IPS DF 4.7 (cell line): ENCODE measurements around the gene CDC6.

Source experiments
- DNase-seq: peaks from one replicate; pipeline ENCODE4 v3.0.0-alpha.2; 2013; ENCODE audit warnings: low spot score; ENCODE audit errors: extremely low read depth

Gene CDC6

GRCh38 chr17:40322358-40323315, 35.0 kb downstream of the CDC6 start:
- no peak for DNase-seq

GRCh38 chr17:40323391-40324381, 36.0 kb downstream of the CDC6 start:
- no peak for DNase-seq

DNA sequence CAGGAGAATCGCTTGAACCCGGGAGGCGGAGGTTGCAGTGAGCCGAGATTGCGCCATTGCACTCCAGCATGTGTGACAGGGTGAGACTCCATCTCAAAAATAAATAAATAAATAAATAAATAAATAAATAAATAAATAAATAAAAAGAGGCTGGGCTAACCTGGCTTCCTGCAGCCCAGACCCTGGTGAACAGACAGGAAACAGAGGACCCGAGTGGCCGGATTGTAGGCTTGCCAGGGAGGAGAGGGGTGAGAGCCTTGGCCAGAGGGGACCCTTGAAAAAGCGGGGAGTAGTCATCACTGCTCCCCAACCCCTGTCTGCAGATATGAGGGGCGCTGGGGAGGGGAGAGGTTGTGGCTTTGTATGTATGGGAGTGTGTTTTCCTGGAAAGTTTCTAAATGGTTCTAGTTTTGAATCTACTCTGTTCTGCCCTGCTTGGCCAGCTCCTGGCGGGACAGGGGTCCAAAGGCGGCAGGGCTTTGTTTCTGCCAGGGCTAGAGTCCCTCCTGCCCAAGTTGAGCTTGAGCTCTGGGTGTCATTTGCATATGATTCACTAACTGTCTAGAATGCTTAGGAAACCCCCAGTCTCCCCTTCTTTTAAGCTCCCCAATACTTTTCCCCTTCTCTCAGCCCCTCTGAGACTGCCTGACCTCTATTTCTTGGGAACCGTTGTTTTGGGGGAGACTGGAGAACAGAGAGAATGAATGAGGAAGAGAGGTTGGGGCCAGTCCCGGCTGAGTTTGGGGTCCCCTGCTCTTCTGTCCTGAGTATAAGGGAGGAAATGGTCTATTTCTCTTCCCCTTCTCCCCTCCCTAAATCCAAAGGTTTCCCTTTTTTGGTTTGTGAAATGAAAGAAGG, 37.7 kb downstream of the CDC6 start:
- no peak for DNase-seq

GRCh38 chr17:40326014-40326831, 38.5 kb downstream of the CDC6 start:
- DNase-seq, result no peak

DNA sequence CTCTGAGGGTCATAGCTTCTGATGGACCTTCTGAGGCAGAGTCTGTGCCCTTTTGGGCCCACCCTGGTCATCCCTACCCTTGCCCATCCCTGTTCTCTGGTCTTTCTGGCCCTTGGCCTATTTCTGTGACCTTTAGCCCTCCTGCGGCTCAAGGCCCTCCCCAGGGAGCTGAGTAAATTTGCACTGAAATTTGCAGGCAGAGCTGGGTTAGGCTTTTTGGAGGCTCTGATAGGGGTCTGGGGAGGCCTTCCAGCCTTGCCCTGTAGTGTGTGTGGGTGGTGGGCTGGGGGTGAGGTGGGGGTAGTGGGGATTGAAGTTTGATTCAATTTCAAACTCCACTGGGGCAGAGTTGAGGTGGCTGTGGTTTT, 39.1 kb downstream of the CDC6 start:
- no peak for DNase-seq

GRCh38 chr17:40327244-40327729, 39.6 kb downstream of the CDC6 start:
- no peak for DNase-seq

DNA sequence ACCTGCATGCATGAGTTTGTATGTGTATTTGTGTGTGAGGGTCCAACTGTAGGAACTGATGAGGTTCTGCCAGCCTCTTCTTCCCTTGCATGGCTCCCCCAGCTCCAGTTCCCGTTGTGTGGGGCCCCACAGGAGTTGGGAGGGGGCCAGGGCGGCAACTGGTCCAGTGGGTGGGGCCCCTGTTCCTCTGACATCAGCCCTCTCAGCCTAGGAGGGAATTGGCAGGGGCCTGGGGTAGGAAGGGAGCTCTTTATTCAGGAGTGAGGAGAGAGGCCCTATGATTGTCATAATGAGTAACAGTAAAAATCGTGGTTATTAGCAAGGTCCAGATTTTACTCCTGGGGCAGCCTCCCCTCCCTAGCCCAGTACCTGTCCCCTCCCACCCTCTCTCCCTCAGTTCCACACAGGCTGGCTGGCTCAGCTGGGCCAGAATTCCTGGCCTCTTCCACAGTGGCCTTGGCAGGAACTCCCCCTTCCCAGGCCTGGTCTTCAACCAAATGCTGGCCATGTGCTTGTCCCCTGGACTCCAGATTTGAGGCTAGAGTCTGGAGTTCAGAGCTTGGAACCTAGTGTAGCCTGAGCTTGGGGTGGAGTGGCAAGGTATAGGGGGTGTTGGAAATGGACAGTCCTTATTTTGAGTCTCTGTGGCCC, 40.2 kb downstream of the CDC6 start:
- DNase-seq, result no peak

- no peak for DNase-seq
Measured at GRCh38 chr17:40328386-40328766, 40.7 kb downstream of the CDC6 start.

- DNase-seq, result no peak
Measured at GRCh38 chr17:40329839-40330794, 42.4 kb downstream of the CDC6 start.

DNA sequence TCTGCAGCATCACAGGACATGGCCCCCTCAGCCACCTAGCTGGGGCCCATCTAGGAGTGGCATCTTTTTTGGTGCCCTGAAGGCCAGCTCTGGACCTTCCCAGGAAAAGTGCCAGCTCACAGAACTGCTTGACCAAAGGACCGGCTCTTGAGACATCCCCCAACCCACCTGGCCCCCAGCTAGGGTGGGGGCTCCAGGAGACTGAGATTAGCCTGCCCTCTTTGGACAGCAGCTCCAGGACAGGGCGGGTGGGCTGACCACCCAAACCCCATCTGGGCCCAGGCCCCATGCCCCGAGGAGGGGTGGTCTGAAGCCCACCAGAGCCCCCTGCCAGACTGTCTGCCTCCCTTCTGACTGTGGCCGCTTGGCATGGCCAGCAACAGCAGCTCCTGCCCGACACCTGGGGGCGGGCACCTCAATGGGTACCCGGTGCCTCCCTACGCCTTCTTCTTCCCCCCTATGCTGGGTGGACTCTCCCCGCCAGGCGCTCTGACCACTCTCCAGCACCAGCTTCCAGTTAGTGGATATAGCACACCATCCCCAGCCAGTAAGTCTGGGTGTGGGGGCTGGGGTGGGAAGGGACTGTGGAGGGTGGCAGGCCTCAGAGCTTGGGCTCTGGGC, 43.3 kb downstream of the CDC6 start:
- no peak for DNase-seq

DNA sequence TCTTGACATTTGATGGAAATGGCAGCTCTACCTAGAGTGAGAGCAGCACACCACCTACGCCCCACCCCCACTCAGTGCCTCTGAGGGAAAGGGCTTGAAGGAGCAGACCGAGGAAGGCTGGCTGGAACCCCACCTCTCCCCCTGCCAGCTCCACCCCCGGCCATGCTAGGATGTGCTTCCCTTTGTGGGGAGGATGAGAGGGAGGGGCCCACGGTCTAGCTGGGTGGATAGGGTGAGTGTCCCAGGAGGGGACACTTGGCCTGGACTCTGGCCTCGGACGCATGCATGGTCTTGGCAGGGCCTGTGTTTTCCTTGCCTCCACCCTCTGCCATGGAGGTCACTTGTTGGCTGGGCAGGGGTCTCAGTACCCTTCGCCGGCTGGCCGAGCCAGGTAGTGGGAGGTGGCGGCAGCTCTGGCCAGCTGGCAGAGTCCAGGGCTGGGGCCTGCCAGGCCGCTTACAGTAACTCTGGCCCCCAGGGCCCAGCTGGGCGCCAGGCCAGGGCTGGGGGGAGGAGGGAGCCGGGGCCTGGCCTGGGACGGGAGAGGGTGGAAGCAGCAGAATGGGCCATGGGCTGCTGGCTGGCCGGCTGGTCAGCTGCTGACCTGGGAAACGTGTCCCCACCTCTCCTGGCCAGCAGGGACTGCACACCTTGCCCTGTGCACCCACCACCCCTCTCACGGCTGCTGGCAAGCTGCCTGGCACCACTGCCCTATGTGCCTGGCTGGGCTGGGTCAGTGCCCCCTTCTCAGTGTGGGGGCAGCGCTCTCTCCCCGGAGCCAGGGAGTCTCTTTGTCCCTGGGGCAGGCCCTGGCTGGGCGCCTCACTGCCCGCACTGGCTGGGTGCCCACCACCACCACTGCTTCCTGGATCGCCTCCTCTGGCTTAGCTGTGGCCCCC, 44.3 kb downstream of the CDC6 start:
- no peak for DNase-seq

DNA sequence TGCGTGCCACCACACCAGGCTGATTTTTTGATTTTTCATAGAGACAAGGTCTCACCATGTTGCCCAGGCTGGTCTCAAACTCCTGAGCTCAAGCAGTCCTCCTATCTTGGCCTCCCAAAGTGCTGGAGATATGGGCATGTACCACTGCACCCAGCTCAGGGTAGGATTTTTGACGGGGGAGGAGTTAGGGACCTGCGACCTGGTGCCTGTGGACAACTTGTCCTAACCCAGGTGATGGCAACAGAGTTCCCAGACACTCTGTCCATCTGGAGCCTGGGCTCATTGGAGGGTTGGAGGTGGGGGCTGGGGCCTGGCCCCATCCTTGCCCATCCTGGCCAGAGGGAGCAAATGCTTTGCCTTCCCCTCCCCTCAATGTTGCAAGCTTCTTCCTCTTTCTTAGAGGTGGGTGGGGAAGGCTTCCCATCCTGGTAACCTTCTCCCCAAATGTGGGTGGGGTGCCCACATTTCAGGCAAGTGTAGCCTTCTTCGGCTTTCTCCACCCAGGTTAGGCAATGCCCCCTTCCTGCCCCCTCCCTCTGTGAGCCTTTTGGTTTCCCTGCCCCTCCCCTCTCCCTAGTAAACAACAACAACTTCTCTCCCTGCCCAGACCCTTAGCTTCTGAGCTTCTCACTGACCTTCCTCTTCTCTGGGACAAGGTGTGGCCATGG, 46.2 kb downstream of the CDC6 start:
- DNase-seq, result no peak

- DNase-seq, result no peak
Measured at GRCh38 chr17:40335620-40336019, 47.9 kb downstream of the CDC6 start.

- DNase-seq, result no peak
Measured at GRCh38 chr17:40337351-40337750, 49.7 kb downstream of the CDC6 start.

DNA sequence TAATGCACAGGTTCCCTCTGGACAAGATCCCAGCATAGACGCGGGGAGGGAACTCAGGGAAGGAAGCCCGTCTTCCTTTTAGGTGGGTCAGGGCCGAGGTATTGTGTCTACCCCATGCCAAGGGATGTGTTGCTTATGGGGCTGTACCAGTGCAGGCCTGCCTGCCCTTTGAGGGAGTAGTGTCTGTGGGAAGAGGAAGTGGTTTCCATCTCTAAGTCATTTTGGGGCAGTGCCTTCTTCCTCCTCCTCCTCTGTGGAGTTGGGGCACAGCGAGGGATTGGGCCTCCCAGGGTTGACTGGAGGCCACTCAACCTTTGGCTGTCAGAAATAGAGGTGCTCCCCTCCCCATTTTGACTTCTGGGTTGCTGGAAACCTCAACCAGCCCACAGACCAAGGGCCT, 50.4 kb downstream of the CDC6 start:
- DNase-seq, result no peak

DNA sequence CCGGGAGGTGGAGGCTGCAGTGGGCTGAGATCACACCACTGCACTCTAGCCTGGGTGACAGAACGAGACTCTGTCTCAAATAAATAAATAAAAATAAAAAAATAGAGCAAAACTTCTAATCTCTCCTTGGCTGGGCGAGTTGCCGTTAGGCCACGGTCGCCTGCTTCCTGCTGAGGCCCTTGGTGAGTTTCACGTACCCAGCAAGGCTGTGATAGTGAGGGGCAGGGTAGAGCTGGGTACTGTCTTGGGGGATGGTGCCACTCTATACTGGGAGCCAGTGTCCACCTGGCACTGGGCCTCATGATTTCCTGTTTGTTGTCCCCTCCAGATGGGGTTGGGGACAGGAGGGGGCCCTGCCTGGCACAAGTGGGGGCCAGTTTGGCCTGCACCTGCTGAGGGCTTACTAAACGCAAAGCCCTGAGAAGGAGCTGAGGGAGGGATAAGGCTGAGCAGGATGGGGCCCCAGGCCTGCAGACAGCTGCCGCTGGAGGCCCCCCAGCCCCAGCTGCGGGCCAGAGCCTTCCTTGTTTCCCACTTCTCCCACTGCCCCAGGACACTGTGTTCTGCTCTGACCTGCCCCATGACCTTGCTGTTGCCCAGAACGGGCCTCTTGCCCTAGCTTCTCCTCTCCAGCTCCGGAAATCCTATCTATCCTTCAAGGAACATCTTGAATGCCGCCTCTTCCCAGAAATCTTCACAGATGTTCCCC, 51.4 kb downstream of the CDC6 start:
- no peak for DNase-seq
